ENCODE measurements around the gene EDC3. TPM values are rescaled to one million over a fixed set of nuclear protein-coding genes. Genes with fewer than 3 reads are reported as not detected.
"Not testable (repeated sequence)": the region's sequence is repeated elsewhere in the genome, so short reads cannot be mapped to it uniquely, and the experiment has no call there.

EDC3 gene
- total and polyA plus RNA-seq, 2 of the 4 experiments (the other 2 are of a cell fraction), result 16.8 to 38.0 TPM

DNA sequence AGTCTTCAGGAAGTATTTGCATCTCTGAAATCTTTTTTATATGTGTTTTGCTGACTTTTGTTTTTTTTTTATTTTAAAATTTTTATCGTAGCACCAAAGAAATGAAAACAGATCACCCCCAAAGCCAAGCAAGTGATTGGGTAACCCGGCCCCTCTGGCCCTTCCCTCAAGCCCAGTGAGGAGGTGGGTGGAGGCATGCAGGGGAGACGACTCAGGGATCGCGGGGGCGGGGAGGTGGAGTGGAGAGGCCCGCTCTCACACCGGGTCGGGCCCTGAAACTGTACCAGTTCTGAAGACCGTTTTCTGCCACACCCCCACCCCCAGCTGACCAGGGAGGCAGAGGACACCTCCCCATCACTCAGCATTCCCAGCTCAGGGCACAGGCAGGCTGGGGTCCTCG is 99.1 kb downstream of the EDC3 start:
- H2AFZ ChIP-seq (replicated peaks; ENCODE audit: low read length, poor library complexity); dilution Hi-C loops (cut with HindIII; ENCODE audit: low sequenced_read_pairs, unreplicated experiment); H3K4ac ChIP-seq (ENCODE audit: low read depth, low read length); H3K4me2 ChIP-seq (ENCODE audit: low read depth, low read length); H3K14ac ChIP-seq (replicated peaks; ENCODE audit: low read depth, low read length); ATAC-seq (ENCODE audit: low read depth); H2AK9ac ChIP-seq (replicated peaks; ENCODE audit: low read depth, low read length, poor library complexity); CTCF ChIA-PET; H4K91ac ChIP-seq (ENCODE audit: insufficient read depth, low read depth, low read length); H2BK15ac ChIP-seq (ENCODE audit: low read depth, low read length); H3K9me3 ChIP-seq (ENCODE audit: control insufficient read depth, insufficient read depth, low read length); H3K23ac ChIP-seq (ENCODE audit: low read depth, low read length); H3K9ac ChIP-seq (ENCODE audit: low read depth, low read length); BruUV-seq (replicated peaks); H3K18ac ChIP-seq (ENCODE audit: low read depth, low read length); intact Hi-C loops (cut with micrococcal nuclease); H3K4me1 ChIP-seq (ENCODE audit: control insufficient read depth, insufficient read depth, low read length); DNase-seq; H3K56ac ChIP-seq (ENCODE audit: extremely low read depth, insufficient read depth, low read length); H4K5ac ChIP-seq (ENCODE audit: low read depth, low read length); POLR2A ChIA-PET (ENCODE audit: unreplicated experiment); H3K27me3 ChIP-seq (ENCODE audit: control insufficient read depth, insufficient read depth, low read length); H2BK5ac ChIP-seq (ENCODE audit: low read depth, low read length, poor library complexity, severe bottlenecking); H3K9me1 ChIP-seq (ENCODE audit: insufficient read depth, low read length); H2AK5ac ChIP-seq (ENCODE audit: low read depth, low read length); H3K4me3 ChIP-seq (ENCODE audit: insufficient read depth, low read depth, low read length); H3K27ac ChIP-seq (ENCODE audit: insufficient read depth, low read length); H4K8ac ChIP-seq (ENCODE audit: low read depth in 2 of 2, low read length in 2 of 2); in situ Hi-C loops (cut with MboI; ENCODE audit: low sequenced_read_pairs); H4K20me1 ChIP-seq (ENCODE audit: insufficient read depth, low read length); H2BK120ac ChIP-seq (ENCODE audit: low read depth, low read length); H2BK20ac ChIP-seq (ENCODE audit: low read depth, low read length): not testable (repeated sequence)
- H3K36me3 ChIP-seq (ENCODE audit: control insufficient read depth, insufficient read depth, low read length), result peaks cover 18% of the 10 kb centered on the region
- WGBS, 2 experiments (ENCODE audit: extremely low coverage in 2 of 2, insufficient read length in 1 of 2), result no CpG with 5 or more reads among the region's 11 CpGs
- peaks cover 15 to 16% of the 10 kb centered on the region in 2 experiments; a peak in 3 of 4 replicates for H3K79me1 ChIP-seq (ENCODE audit: low read depth in 1 of 2, low read length in 2 of 2)

All from IMR-90 (cell line).